ENCODE measurements around the gene ZSCAN9. TPM values are rescaled to one million over a fixed set of nuclear protein-coding genes. Genes with fewer than 3 reads are reported as not detected.
A peak's percentile ranks its signal among the peaks of the same experiment; 100 is the strongest.

The ZSCAN9 gene
- total RNA-seq, 6 experiments from 2014 or later: 7.5 to 10.3 (median 8.9) TPM

- H3K4me1 Mint-ChIP-seq (ENCODE audit: low read depth): peaks cover 28% of the 10 kb centered on the region
- H3K36me3 Mint-ChIP-seq (ENCODE audit: low read depth): peaks cover 18% of the 10 kb centered on the region; the same call in 1 of the 2 replicates
- peaks cover 2% of the 10 kb centered on the region; the same call in 1 of the 2 replicates for H3K27me3 Mint-ChIP-seq (ENCODE audit: insufficient read depth)
- H3K4me3 Mint-ChIP-seq: peak overlapping the region; percentile 98
- H3K9me3 Mint-ChIP-seq: no peaks in the 10 kb centered on the region
- TF ChIP-seq CTCF (IDR thresholded peaks at IDR 0.05): no peak
- no peak for DNase-seq
- H3K27ac Mint-ChIP-seq: peak overlapping the region; percentile 83
These were observed 682 bp upstream of the ZSCAN9 start for GRCh38 chr6:28224131-28225055.

DNA sequence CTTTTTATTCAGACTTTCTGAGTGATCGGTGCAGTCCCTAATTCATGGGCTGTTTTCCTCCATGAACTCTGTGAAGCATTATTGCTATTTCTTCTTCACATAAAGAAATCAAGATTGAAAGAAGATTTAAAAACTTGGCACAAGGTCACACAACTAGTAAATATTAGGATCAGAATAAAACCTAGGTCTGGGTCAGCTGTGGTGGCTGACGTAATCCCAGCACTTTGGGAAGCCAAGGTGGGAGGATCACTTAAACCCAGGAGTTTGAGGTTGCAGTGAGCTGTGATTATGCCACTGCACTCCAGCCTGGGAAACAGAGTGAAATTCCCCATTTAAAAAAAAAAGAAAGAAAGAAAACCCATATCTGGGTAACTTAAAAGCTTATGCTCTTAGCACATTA lies 1.4 kb downstream of the ZSCAN9 start:
- H3K36me3 Mint-ChIP-seq (ENCODE audit: low read depth): peaks cover 27% of the 10 kb centered on the region
- H3K4me3 Mint-ChIP-seq: peak overlapping the region; percentile 98
- no peak for DNase-seq
- H3K27me3 Mint-ChIP-seq (ENCODE audit: insufficient read depth): peaks cover 2% of the 10 kb centered on the region; the same call in 1 of the 2 replicates
- no peak overlapping the region; the same call in 1 of the 2 replicates for H3K27ac Mint-ChIP-seq
- no peak for TF ChIP-seq CTCF (IDR thresholded peaks at IDR 0.05)
- peaks cover 23% of the 10 kb centered on the region for H3K4me1 Mint-ChIP-seq (ENCODE audit: low read depth)
- H3K9me3 Mint-ChIP-seq: no peaks in the 10 kb centered on the region

DNA sequence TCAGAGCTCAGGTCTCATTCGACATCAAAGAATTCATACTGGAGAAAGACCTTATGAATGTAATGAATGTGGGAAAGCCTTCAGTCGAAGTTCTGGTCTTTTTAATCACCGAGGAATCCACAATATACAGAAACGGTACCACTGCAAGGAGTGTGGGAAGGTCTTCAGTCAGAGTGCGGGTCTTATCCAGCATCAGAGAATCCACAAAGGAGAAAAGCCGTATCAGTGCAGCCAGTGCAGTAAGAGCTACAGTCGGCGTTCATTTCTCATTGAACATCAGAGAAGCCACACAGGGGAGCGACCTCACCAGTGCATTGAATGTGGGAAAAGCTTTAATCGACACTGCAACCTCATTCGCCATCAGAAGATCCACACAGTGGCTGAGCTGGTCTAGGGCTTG lies 7.7 kb downstream of the ZSCAN9 start:
- no peaks in the 10 kb centered on the region for H3K4me1 Mint-ChIP-seq (ENCODE audit: low read depth)
- TF ChIP-seq CTCF (IDR thresholded peaks at IDR 0.05): no peak
- H3K27me3 Mint-ChIP-seq (ENCODE audit: insufficient read depth): no peaks in the 10 kb centered on the region
- H3K36me3 Mint-ChIP-seq (ENCODE audit: low read depth): peaks cover 37% of the 10 kb centered on the region
- no peak for DNase-seq
- H3K4me3 Mint-ChIP-seq: no peak overlapping the region
- no peaks in the 10 kb centered on the region for H3K9me3 Mint-ChIP-seq
- no peak overlapping the region for H3K27ac Mint-ChIP-seq

- Mint-ChIP-seq H3K36me3 (ENCODE audit: low read depth) (peaks cover 24% of the 10 kb centered on the region), H3K27ac (no peak overlapping the region), H3K4me3 (no peak overlapping the region), H3K27me3 (ENCODE audit: insufficient read depth) (no peaks in the 10 kb centered on the region), H3K9me3 (no peaks in the 10 kb centered on the region), H3K4me1 (ENCODE audit: low read depth) (no peaks in the 10 kb centered on the region)
- DNase-seq: no peak
- no peak for TF ChIP-seq CTCF (IDR thresholded peaks at IDR 0.05)
These were observed 10.9 kb downstream of the ZSCAN9 start for GRCh38 chr6:28235912-28236452.

DNA sequence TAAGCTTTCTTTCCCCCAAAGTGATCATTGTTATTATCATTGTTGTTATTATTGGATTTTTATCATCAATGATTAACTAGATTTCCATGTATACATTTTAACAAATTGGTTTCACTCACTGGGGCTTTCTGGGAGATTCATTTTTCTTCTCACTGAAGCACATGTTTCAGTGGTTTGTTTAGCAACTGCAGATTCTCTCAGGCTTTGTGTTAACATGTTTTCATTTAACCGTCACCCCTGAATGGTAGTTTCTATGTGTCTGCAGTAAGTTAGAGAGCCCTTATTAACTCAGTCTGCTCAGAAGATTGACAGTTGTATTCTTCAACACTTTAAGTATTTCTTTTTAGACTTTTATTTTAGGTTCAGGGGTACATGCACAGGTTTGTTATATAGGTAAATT lies 14.6 kb downstream of the ZSCAN9 start:
- Mint-ChIP-seq H3K9me3 (no peaks in the 10 kb centered on the region), H3K27me3 (ENCODE audit: insufficient read depth) (no peaks in the 10 kb centered on the region), H3K27ac (no peak overlapping the region), H3K4me1 (ENCODE audit: low read depth) (no peaks in the 10 kb centered on the region), H3K36me3 (ENCODE audit: low read depth) (peaks cover 12% of the 10 kb centered on the region), H3K4me3 (no peak overlapping the region)
- TF ChIP-seq CTCF (IDR thresholded peaks at IDR 0.05): no peak
- DNase-seq: no peak

Data from HFFc6 (cell line).